A549 treated with GW870086 at 1 μM for 4 hours (cell line): Measurements from ENCODE around the gene LCE2C. TPM values are rescaled to one million over a fixed set of nuclear protein-coding genes. Genes with fewer than 3 reads are reported as not detected.

Experiments used
- total RNA-seq: library from RNA; stranded (reverse); fragments of 200-300 nt; extraction: Qiagen RNA extraction; gene quantifications from 5 replicates; pipeline ENCODE4 v1.2.3, GENCODE V29; 2022; ENCODE audit warnings: low read depth

The LCE2C gene, protein sequence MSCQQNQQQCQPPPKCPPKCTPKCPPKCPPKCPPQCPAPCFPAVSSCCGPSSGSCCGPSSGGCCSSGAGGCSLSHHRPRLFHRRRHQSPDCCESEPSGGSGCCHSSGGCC
- not detected in 5 replicates for total RNA-seq

DNA sequence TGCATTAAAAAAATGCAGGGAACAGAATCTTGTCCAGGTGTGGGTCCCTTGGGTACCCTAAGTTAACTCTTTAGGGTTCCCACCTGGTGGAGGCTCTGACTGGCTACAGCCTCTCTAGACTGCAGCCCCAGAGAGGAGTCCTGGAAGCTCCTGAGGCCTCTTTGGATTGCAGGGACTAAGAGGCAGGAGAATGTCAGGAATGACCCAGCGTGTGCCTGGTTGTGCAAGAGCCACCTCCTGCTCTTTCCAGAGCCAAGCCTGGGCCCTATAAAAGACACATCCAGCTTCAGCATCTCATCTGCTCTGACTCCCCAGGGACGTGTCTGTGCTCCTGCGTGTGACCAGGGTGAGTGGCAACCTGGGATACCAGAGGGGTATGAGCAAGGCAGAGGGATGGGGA lies at the start of gene LCE2C:
TSS of gene LCE2C (plus strand) at position 297 of the 400 bp plus-strand sequence. CDS start 737 bp downstream, outside the sequence.

DNA sequence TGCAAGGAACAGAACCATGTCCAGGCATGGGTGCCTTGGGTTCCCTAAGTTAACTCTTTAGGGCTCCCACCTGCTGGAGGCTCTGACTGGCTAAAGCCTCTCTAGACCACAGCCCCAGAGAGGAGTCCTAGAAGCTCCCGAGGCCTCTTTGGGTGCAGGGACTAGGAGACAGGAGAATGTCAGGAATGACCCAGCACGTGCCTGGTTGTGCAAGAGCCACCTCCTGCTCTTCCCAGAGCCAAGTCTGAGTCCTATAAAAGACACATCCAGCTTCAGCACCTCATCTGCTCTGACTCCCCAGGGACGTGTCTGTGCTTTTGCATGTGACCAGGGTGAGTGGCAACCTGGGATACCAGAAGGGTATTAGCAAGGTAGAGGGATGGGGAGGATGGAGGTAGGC lies 12.0 kb upstream of the LCE2C start, which contains the start of gene LCE2D:
TSS of gene LCE2D (plus strand) at position 283 of the 400 bp plus-strand sequence. CDS start 726 bp downstream, outside the sequence.

GRCh38 chr1:152685823-152686222 lies 10.7 kb downstream of the LCE2C start, which contains the start of gene LCE2B:
Gene LCE2B (plus strand): TSS chr1:152686123. CDS start chr1:152686844, 721 bp downstream.

GRCh38 chr1:152697701-152698600 lies 22.9 kb downstream of the LCE2C start, which contains the start of gene LCE2A:
Gene LCE2A (plus strand): TSS chr1:152698345. CDS start chr1:152698902, 557 bp downstream.

DNA sequence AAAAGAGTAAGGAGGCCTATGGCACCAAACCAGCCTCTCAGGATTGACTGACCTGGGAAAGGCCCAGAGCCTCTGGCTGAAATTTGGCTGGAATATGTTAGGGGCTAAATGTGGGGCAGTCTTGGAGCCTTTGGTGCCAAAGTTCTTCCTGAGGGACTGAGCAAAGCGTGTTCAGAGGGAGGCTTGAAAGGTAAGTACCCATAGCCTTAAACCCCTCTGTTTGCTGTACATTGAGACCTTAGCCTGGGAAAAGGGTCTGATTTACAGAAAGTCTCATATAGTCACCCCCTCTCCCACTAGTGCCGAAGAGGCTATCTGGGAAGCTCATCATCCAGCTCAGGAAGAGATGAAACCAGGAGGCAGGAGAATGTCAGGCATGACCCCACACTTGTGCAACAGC lies 32.8 kb downstream of the LCE2C start, which contains the start of gene LCE4A:
TSS of gene LCE4A (plus strand) at position 301 of the 400 bp plus-strand sequence. CDS start 916 bp downstream, outside the sequence.

Other genes starting within 250 kb of the LCE2C start
- not detected in 5 replicates for gene LCE5A, start 164.5 kb upstream of the LCE2C start, total RNA-seq
- gene CRCT1, start 160.8 kb upstream of the LCE2C start, total RNA-seq, result 0.40 to 1.1 TPM (median 0.73 TPM) in 4 of 5 replicates, not detected in the other
- gene LCE3E, start 108.5 kb upstream of the LCE2C start, total RNA-seq, result 0.51 TPM in 1 of 5 replicates, not detected in the others
- 1.6 to 2.7 TPM (median 2.4 TPM) in 5 replicates for gene LCE3D, start 94.8 kb upstream of the LCE2C start, total RNA-seq
- gene LCE3C, start 75.0 kb upstream of the LCE2C start, total RNA-seq, result not detected in 5 replicates
- not detected in 5 replicates for gene LCE3B, start 61.5 kb upstream of the LCE2C start, total RNA-seq
- not detected in 5 replicates for gene LCE3A, start 52.2 kb upstream of the LCE2C start, total RNA-seq
- not detected in 5 replicates for gene LCE2D, start 11.9 kb upstream of the LCE2C start, total RNA-seq
- not detected in 5 replicates for gene LCE2B, start 10.8 kb downstream of the LCE2C start, total RNA-seq
- gene LCE2A, start 23.1 kb downstream of the LCE2C start, total RNA-seq, result not detected in 5 replicates
- gene LCE4A, start 32.9 kb downstream of the LCE2C start, total RNA-seq, result not detected in 5 replicates
- 0.07 TPM in 1 of 5 replicates, not detected in the others for gene KPRP, start 82.7 kb downstream of the LCE2C start, total RNA-seq
- not detected in 5 replicates for gene LCE1F, start 99.9 kb downstream of the LCE2C start, total RNA-seq
- 0.10 to 0.21 TPM in 2 of 5 replicates, not detected in the others for gene LCE1E, start 111.0 kb downstream of the LCE2C start, total RNA-seq
- gene LCE1D, start 121.4 kb downstream of the LCE2C start, total RNA-seq, result not detected in 5 replicates
- gene LCE1C, start 131.4 kb downstream of the LCE2C start, total RNA-seq, result not detected in 5 replicates
- gene LCE1B, start 136.7 kb downstream of the LCE2C start, total RNA-seq, result not detected in 5 replicates
- gene LCE1A, start 152.2 kb downstream of the LCE2C start, total RNA-seq, result not detected in 5 replicates
- not detected in 5 replicates for gene LCE6A, start 167.6 kb downstream of the LCE2C start, total RNA-seq
- not detected in 5 replicates for gene LCE7A, start 184.7 kb downstream of the LCE2C start, total RNA-seq
- gene SMCP, start 203.0 kb downstream of the LCE2C start, total RNA-seq, result not detected in 5 replicates
- 0.10 to 0.15 TPM (median 0.10 TPM) in 3 of 5 replicates, not detected in the others for gene IVL, start 233.3 kb downstream of the LCE2C start, total RNA-seq